ENCODE results near the gene INHBE.

Gene INHBE

DNA sequence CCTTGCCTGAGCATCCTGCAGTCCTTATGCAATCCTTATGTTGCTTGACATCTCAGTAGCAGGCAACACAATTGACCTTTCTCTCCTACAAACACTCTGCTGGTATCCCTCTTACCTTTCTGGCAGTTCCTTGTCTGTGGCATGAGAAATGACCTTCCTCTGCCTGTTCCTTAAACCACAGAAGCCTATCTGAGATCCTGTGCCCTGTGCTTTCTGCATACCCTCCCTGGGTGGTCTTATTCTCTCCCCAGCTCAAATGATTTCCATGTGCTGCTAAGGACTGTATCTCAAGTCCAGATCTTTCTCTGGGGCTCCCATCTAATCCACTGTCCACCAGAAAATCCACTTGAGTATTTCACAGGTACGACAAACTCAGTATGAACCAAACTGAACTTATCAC, 26.6 kb downstream of the INHBE start:
- no peak overlapping the region for H3K4me3 ChIP-seq (replicated peaks; ENCODE audit: low read depth, low read length)
- no peak for DNase-seq (ENCODE audit: low read depth)
- TF ChIP-seq, protein P1, sequence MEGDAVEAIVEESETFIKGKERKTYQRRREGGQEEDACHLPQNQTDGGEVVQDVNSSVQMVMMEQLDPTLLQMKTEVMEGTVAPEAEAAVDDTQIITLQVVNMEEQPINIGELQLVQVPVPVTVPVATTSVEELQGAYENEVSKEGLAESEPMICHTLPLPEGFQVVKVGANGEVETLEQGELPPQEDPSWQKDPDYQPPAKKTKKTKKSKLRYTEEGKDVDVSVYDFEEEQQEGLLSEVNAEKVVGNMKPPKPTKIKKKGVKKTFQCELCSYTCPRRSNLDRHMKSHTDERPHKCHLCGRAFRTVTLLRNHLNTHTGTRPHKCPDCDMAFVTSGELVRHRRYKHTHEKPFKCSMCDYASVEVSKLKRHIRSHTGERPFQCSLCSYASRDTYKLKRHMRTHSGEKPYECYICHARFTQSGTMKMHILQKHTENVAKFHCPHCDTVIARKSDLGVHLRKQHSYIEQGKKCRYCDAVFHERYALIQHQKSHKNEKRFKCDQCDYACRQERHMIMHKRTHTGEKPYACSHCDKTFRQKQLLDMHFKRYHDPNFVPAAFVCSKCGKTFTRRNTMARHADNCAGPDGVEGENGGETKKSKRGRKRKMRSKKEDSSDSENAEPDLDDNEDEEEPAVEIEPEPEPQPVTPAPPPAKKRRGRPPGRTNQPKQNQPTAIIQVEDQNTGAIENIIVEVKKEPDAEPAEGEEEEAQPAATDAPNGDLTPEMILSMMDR (IDR thresholded peaks at IDR 0.05; ENCODE audit: low read length, missing control alignments): no peak

DNA sequence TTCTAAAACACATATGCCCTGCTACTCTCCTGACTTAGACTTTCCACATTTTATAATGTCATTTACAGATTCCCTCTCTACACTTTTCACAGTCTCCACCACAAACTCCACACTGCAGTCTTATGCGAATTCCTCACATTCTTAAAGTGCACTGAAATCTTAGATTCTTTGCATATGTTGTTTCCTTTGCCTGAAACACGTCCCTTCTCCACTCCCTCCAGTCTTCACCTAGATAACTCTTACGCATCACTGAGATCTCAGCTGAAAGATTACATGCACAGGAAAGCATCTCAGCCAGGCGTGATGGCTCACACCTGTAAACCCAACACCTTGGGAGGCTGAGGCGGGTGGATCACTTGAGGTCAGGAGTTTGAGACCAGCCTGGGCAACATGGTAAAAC, 28.4 kb downstream of the INHBE start:
- no peak overlapping the region for H3K4me3 ChIP-seq (replicated peaks; ENCODE audit: low read depth, low read length)
- peak; percentile 59 for DNase-seq (ENCODE audit: low read depth)

DNA sequence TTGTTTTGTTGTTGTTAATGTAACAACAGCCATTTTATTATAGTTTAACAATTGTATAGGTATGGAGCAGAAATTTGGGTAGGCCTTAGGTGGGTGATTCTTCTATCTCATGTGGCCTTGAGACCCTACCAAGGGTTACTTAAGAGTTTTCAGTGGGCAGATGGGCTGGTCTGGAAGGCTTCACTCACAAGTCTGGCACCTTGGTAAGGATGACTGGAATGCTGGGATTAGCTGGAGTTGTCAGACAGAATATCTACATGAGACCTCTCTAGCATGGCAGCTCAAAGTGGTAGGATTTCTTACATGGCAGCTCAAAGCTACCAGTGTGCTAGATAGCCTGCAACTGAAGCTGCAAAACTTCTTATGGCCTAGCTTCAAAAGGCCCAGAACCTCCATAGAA, 30.6 kb downstream of the INHBE start:
- H3K4me3 ChIP-seq (replicated peaks; ENCODE audit: low read depth, low read length): no peak overlapping the region
- DNase-seq (ENCODE audit: low read depth): no peak
- TF ChIP-seq, protein P1 (IDR thresholded peaks at IDR 0.05; ENCODE audit: low read length, missing control alignments): no peak

More for the DNA sequence above, 28.4 kb downstream of the INHBE start:
- TF ChIP-seq, protein P1 (IDR thresholded peaks at IDR 0.05; ENCODE audit: low read length, missing control alignments): no peak

DNA sequence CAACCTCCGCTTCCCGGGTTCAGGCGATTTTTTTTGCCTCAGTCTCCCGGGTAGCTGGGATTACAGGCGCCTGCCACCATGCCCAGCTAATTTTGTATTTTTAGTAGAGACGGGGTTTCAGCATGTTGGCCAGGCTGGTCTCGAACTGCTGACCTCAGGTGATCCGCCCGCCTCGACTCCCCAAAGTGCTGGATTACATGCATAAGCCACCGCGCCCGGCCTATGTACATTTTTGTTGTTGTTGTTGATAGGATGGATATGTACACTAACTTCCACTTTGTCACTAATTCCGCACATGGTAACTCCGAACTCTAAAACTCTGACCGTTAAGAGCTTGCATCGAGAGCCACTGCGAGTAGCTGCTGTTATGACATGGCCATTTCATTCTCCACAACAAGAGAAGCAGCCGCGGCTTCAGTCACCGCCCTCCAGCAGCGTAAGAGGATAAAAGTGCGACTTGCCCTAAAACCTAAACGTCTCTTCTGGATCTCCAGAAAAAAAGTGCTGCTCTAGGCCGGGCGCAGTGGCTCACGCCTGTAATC, 32.0 kb downstream of the INHBE start:
- TF ChIP-seq, protein P1 (IDR thresholded peaks at IDR 0.05; ENCODE audit: low read length, missing control alignments): no peak
- H3K4me3 ChIP-seq (replicated peaks; ENCODE audit: low read depth, low read length): peak overlapping the region; percentile 99
- no peak for DNase-seq (ENCODE audit: low read depth)

DNA sequence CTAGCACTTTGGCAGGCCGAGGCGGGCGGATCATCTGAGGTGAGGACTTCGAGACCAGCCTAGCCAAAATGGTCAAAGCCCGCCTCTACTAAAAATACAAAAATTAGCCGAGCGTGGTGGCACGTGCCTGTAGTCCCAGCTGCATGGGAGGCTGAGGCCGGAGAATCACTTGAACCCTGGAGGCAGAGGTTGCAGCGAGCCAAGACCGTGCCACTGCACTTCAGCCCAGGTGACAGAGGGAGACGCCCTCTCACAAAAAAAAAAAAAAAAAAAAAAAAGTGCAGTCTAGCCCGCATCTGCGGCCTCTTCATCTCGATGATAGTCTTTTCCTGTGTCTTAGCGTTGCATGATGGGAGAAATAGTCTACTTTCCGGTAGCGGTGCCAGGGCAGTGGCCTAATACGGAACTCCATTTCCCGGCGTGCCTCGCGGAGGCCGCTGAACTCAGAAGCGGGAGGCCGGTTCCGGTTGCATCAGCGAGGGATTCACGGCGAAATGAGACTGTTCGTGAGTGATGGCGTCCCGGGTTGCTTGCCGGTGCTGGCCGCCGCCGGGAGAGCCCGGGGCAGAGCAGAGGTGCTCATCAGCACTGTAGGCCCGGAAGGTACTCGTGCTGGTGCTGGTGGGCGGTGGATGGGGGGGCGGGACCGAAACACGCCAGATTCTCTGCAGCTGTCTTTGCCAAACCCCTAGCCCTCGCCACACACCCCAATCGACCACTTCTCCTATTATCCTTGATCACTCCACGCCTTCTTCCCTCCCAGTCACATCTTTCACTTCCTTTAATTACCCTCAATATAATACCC, 32.7 kb downstream of the INHBE start, which contains the start of gene MARS1:
TSS of gene MARS1 (plus strand) at position 472 of the 805 bp plus-strand sequence. CDS start at position 495, 23 bp downstream.
- TF ChIP-seq, protein P1 (IDR thresholded peaks at IDR 0.05; ENCODE audit: low read length, missing control alignments): no peak
- peak within 1 kb of the TSS; percentile 99 for H3K4me3 ChIP-seq (replicated peaks; ENCODE audit: low read depth, low read length)
- peak; percentile 97 for DNase-seq (ENCODE audit: low read depth)

DNA sequence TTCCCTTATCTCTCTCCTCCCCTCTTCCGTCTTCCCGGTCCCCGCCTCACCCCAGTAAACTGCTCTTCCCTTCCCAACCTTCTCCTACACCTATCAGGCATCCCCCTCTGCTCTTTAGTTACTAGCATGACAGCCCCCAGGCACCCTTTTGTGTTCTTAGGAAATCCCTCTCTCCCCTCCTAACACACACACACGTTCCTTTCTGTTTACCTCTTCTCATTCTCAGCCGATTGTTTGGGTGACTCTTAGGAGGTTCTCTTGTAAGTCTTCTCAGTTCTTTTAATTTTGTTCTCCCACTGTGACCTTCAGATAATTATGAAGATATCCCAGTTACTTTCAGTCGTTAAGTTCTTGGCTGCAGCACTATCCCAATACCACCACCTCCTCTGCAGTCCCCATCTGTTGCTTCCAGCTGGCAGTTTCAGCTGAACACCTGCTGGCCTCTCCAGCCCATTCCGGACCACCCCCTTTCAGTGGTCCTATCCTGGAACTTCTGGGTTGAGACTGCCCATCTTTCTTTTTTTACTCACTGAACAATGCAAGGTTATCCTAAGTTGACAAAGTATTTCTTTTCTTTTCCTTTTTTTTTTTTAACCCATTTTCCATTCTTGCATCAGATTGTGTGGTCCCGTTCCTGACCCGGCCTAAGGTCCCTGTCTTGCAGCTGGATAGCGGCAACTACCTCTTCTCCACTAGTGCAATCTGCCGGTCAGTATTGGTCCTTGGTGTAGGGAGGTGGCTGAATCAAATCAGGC, 33.5 kb downstream of the INHBE start:
- no peak for DNase-seq (ENCODE audit: low read depth)
- H3K4me3 ChIP-seq (replicated peaks; ENCODE audit: low read depth, low read length): peak overlapping the region; percentile 99
- TF ChIP-seq, protein P1 (IDR thresholded peaks at IDR 0.05; ENCODE audit: low read length, missing control alignments): no peak

All from fibroblast of pulmonary artery (primary cell).